ENCODE measurements around the gene C6orf47.

The C6orf47 gene

DNA sequence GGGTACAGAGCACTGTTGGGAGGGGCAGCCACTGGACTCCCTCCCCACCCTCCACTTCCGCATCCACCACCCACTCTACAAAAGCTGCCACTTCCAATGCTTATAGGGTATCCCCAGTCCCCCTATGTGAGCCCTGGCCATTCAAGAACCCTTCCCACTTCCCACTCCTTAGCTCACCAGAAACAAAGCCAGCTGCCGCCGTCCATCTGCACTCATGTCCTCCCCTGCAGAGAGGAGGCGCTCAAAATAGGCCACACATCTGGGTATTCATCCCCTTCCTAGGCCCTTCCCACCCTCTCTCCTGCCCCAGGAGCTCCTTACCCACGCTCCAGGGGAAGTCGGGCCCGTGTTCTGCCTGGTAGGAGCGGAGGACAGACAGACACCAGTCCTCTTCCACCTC lies 26.7 kb upstream of the C6orf47 start:
- DNase-seq, result no peak

DNA sequence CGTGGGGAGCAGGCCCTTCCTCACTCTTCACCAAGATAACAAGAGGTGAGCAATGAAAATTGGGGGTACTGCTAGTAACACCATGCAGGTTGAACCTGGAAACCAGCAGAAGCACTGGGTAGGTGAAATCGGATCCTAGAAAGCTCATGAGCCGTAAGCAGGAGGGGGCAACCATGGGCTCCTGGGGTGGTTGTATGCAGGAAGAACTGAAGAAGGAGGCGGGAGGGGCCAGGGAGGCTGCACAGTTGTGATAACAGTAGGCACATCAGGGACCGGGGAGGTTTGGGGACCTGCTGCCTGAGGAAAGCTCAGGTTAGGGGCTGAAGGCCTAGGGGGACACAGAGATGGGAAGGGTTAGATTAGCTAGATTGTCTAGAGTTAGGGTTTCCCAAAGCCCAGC lies 25.9 kb upstream of the C6orf47 start:
- no peak for DNase-seq

DNA sequence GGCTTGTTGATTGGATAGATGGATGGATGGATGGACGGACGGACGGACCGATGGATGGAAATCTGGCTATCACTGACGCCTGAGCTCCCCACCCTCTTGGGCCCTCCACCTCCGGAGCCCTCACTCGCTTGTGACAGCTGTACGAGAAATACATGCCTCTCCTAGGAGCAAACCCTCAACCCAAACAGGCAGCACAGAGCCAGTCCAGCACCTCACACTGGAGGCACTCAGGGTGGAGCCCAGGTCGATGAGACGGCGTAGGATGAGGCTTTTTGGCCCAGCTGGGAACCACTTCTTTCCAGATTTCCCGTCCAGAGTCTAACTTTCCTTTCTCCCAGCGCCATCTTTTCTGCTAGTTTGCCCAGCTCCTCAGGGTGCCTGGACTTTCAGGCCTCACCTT lies 23.0 kb upstream of the C6orf47 start:
- no peak for DNase-seq

DNA sequence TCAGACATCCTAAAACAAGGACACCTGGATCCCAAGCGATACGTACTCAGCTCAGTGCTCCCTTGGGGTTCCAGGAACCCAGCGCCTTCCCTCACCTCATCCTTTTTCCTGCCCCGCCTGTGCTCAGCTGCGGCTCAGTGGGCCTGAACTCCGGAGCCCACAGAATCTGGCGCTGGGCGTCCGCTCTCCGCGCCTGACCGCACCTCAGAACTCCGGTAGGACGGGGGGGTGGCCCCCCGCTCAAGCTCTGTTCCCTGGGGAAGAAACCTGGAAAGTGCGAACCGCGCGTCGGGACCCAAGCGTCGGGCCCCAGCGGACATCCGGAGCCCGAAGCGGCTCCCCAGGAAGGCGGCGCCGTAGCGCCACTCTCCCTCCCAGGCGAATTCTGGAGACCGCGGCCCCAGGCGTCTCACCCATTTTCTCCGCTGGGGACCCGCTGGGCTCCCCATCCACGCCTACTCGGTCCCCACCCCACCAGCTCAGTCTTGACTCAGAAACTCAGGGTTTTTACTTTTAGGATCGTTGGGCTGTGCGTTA lies 20.6 kb upstream of the C6orf47 start:
- DNase-seq, result no peak

DNA sequence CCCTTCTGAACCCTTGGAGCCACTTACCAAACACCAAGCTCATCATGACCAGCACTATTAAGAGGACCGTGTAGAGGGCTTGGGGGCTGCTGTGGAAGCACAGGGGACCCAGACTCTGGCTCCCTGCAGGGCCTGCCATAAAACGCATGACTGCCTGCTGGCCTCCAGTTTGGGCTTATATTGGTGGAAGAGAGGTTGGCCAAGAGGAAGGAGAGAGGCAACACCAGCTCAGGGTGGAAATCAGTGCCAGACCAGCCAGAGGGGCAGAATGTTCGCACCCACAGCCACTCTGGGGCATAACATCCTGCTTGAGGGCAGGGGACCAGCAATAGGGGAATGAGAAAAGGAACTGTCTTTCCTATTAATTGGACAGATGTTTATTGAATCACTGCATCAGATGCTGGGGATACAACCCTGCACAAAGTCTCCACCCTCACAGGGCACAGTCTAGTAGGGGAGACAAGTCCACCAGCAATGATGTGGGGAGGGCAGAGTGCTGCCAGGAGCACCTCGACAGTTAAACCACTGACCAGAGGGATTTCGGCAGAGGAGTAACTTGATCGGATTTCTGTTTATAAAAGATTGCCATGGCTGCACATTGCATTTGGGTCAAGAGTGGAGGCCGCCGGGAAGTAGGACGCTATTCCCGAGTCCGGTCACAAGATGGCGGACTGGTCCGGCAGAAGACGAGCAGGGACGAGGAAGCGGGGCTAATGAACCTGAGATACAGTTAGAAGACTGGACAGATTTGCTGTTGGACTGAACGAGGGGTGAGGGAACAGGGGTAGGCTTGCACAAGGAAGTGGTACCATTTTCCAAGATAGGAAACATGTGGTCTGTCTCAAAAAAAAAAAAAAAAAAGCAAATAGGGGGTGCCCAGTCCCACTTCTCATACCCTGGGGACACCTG lies 19.9 kb upstream of the C6orf47 start, which contains the start of gene LY6G5C:
LY6G5C (minus strand) TSS at position 842 of the 909 bp plus-strand sequence; CDS start at position 148, 694 bp downstream.
- peak; percentile 64 for DNase-seq

DNA sequence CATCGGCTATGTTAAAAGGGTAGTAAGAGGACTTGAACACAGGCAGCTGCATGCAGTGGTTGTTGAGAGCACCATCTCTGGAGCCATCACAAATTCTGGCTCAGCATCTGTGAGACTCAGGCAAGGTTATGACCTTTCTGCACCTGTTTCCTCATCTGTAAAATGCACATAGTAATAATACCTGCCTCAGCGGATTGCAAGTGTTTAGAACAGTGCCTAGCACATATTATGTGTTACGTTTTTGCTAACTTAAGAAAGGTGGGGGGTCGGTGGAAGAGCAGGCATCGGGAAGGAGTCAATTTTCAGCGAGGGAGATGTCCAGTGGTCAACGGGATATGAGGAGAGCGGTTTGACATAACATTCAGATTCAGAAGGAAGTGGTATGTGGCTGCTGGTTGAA lies 17.4 kb upstream of the C6orf47 start:
- DNase-seq, result no peak

DNA sequence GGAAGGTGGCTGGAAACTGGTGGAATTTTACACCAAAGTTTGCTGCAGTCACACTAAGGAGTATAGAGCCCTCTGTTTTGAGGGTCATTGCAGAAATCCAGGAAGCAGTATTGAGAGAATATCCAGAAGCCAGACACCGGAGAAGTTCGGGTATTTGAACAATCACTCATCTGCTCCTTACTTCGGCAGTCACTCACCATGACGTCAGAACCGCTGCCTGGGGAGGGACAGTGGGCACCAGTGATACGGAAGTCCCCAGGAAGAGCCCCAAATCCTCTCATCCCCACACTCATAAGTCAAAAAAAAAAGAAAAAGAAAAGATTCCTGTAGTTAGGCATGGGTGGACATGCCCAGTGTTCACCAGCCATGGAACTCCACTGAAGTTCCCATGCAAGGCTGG lies 16.3 kb upstream of the C6orf47 start:
- no peak for DNase-seq

DNA sequence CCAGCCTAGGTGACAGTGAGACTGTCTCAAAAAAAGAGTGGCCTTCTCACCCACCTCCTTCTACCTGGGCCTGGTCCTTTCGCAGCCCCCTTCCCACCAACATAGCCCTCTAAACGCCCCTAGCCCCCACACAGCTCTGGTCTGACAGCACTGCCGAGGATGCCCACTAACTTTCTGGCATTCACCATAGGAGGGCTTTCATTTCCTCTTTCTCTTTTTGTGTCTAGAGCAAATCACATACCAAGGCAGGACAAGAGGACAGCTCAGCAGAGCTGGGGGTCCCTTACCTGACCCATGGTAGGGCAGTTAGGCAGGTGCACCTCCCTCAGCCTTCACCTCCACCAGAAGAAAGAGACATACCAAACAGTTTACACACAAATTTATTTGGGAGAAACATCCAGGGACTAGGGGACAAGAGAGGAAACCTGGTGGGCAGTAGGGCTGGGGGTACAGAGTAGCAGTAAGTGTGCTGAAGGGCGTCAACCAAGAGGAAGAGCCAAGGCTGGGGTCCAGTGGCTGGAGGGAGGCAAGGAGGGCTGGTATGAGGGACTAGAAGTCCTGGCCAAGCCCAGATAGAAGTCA lies 15.8 kb upstream of the C6orf47 start:
- DNase-seq, result no peak

DNA sequence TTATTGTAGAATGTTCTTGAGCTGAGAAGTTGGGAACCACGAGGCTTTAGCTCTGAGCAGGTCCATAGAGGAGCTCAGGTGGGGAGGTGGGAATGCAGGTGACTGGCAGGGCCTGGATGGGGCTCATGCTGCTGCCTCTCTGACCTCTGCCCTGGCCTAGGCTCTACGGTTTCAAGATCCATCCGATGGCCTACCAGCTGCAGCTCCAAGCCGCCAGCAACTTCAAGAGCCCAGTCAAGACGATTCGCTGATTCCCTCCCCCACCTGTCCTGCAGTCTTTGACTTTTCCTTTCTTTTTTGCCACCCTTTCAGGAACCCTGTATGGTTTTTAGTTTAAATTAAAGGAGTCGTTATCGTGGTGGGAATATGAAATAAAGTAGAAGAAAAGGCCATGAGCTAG lies 9.1 kb upstream of the C6orf47 start, which contains the start of gene LY6G5B:
LY6G5B (plus strand) TSS at position 301 of the 400 bp plus-strand sequence. CDS start 975 bp downstream, outside the sequence.
- DNase-seq, result no peak

DNA sequence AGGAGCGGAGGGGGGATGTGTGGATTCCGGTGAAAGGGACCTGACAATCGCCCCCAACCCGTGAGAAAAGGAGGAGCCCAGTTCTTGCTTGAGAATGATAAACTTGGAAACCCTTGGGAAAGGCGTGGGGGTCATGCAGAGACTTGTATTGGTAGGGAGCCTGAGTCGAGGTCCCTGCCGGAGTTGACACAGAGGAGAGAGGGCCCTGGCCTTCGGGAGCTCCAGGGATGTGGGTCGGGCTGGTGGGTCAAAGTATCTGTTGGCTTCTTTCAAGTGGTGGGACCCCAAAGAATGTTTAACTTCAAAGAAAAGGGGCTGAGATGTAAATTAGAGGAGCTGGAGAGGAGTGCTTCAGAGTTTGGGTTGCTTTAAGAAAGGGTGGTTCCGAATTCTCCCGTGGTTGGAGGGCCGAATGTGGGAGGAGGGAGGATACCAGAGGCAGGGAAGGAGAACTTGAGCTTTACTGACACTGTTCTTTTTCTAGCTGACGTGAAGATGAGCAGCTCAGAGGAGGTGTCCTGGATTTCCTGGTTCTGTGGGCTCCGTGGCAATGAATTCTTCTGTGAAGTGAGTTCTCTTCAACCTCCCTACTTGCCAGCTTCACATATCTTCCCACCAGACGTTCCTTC lies 5.9 kb upstream of the C6orf47 start:
- no peak for DNase-seq

DNA sequence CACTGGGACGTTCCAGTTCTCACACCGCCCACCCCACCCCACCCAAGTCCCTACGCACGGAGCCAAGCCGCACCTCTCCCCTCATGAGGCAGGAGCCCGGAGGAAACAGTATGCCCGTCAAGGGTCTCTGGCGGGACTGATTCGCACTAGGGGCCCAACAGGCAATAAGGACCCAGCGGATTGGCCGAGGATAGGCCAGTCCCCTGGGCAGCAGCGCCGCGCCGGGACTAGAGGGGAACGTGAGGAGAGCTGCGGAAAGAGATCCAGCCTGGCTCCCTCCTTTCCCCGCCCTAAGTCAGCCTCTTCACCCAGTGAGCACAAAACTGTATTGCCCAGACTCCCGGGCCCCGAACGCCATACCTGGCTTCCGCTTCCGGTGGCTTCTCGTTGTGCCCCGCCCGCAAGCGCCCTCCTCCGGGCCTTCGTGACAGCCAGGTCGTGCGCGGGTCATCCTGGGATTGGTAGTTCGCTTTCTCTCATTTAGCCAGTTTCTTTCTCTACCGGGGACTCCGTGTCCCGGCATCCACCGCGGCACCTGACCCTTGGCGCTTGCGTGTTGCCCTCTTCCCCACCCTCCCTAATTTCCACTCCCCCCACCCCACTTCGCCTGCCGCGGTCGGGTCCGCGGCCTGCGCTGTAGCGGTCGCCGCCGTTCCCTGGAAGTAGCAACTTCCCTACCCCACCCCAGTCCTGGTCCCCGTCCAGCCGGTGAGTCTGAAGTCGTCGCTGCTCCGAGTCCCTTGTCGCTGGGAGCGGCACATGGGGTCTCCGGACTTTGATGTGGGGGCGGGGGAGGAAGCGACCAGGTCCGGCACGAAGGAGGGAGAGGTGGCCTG lies 5.1 kb upstream of the C6orf47 start, which contains the start of gene CSNK2B:
CSNK2B (plus strand) TSS at position 580 of the 836 bp plus-strand sequence. CDS start 752 bp downstream, outside the sequence.
- DNase-seq, result peak; percentile 96

DNA sequence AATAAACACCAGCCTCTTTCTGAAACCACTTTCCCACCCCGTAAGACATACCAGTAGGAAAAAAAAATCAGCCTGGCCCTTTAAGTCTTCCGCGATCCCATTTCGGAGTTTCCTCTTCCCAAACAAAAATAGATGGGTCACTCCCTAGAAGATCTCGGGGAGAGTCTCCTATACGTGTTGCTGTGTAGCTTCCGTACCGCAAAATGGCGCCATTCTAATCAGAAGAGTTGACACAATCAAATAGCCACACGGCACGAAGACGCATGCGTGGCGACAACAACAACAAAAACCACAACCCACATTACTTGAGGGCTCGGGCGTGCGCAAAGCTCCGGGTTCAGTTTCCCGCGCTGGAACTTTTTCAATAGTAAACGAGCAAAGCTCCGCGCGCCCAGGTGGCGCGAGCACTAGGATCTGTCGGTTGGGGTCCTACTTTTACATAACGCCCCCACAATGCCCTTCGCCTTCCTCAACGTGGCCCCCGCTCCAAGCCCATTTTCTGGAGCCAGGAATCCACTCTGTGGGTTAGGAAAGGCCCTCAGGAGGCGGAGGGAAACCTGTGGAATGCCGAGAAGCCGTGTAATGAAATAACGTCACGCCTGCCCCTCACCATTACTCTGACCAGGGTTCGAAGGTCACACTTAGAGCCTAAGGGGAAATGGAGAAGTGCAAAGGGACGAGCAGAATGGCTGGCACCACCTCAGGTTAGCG lies 4.4 kb upstream of the C6orf47 start, which contains the start of gene GPANK1:
GPANK1 (minus strand) TSS at position 208 of the 711 bp plus-strand sequence. CDS start 519 bp downstream, outside the sequence.
- peak; percentile 95 for DNase-seq

DNA sequence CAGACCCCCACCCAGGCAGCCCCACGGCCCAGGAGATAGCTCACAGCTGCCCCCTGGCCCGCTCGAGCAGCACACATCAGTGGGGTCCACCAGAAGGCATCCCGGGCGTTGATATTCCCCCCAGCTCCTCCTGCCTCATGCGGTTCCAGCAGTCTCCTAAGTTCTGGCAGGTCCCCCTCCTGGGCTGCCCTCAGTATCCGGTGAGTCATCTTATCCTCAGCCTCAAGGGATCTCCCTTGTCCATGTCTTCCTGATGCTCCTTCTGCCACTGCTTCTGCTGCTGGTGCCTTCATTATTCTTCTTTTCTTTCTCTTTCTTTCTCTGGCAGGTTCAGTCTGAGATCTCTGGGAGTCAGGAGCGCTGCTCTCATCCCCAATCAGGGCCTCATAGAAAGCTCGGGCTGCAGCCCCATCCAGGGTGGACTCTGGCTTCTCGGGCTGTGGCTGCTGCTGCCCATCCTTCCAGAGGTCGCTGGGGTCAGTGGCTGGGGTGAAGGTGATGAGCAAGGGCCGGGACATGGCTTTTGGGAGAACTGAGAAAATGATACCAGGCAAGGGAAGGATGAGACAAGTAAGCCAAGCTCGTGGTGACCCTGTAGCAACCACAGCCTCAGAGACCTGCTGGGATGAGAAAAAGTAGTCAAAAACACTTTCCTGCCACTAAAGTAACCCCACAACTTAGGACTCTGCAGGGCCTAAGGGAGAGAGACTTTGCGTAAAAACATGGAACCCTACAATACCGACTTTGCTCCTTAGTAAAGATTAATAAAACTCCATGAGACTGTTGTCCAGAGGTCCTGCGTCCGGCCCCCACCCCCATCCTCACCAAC lies 3.6 kb upstream of the C6orf47 start:
- DNase-seq, result no peak

DNA sequence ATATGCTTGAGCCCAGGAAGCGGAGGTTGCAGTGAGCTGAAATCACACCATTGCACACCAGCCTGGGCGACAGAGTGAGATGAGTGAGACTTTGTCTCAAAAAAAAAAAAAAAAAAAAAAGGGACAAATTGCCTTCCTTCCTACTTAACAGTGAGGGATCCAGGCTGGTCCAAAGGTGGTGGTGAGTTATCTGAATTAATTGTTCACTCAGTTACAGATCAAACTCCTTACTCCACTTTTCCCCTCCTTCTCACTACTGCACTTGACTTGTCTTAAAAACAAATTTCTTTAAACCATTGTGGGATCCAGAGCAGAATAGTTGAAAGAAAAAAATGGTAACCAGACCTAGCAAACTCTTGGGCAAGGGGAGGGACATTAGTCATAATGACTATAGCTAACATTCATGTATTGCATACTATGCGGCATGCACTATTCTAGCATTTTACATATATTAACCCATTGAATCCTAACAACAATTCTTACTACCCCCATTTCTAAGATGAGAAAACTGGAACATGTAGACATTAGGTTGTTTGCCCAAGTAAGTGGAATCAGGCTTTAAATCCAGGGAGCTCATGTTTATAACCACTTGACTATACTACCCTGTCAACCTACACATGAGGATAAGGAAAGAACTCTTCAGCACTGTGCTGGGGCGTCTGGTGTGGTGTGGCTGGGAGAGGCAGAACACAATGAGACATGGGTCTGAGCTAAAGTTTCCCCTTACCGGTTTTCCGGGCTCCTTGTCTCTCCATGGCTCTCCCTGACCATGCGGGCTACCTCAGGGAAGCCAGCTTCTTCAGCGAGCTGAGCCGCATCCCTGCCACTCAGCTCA lies 2.8 kb upstream of the C6orf47 start:
- DNase-seq, result no peak

DNA sequence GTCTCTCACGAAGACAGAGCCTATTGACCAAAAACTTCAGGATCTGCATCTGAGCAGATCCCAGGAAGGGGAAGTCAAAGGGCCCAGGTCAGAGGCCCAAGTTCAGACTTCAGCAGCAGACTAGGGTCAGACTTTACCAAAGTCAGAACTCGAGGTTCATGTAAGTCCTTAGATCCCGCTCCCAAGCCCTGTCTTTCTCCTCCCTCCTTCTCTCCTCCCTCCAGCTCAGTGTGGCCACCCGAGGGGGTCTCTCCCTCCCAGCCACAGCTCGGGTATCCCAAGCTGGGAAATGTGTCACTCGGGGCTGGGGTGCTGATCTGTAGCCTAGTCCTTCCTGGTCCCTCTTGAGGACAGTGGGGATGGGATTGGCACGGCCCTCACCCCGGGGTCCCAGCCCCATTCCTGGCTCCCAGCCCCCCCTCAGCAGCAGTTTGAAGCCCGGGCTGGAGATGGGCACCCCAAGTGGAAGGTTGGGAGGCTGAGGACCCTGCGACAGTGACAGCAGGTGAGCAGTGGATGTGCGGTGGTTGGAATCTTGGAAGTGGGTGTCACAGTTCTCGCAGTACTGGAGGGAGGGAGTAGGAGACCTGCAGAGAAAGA lies 1.6 kb upstream of the C6orf47 start:
- DNase-seq, result no peak

DNA sequence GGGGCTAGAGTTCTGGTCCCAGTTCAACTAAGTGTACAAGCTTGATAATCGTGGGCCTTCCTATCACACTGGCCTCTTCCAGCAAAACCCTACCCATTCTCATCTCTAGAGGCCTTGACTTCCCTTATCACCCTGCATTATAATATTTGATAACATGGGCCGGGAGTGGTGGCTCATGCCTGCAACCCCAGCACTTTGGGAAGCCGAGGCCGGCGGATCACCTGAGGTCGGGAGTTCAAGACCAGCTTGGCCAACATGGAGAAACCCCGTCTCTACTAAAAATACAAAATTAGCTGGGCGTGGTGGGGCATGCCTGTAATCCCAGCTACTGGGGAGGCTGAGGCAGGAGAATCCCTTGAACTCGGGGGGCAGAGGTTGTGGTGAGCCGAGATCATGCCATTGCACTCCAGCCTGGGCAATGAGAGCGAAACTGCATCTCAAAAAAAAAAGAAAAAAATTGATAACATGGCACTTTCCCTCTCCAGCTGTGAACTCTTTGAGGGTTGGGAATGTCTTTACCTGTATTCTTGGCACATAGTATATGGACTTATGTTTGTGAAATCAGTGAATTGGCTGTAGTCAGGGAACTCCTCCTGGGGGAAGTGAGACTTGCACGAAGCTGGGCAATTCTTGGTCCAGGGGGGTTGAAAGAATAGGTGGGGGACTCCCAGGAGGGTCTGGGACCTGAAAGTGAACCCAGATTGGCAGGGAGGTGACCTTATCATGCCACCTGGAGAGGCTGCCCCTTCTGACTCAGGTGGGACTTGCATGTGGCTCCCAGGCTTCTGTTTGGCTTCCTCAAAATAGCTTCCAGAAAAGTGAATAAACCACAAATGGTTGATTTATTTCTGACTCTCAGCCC lies 915 bp upstream of the C6orf47 start:
- no peak for DNase-seq

DNA sequence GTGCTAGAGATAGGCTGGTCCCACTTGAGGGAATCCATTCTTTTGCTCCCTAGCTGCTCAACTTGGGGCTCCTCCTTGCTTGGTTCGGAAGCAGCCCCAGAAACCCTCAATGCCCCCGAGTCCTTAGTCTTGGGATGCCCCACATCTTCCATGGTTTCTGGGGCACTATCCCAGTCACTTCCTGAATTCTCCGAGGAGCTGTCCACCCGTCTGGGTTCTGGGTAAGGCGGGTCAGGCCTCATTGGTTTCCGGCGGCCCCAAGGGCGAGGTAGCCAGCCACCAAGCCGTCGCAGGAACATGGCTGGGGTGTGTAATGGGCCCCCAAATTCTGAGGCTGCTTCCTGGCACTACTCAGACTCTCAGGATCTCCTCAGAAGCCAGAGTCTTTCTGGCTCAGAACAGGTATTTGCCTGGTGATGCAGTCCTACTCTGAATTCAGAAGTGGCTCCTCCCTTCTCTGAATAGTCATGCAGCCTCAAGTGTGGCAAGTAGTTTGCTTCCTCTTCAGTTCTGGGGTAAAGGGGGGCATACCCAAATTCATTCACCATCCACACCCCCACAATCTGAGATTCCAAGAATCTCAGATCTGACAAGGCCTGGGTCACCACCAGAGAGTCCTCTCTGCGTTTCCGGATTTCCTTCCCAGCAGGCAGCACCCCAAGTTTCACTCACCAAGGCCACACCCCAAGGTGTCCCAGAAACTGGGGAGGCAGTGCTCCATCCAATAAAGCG lies 763 bp downstream of the C6orf47 start:
- DNase-seq, result no peak
